Esophagus muscularis mucosa (tissue), 4 donors: ENCODE data around the gene ATP5F1A. TPM values are rescaled to one million over a fixed set of nuclear protein-coding genes. Genes with fewer than 3 reads are reported as not detected.

Source experiments
- DNase-seq: peaks from one replicate; pipeline ENCODE4 v3.0.0-alpha.2; 2017; ENCODE audit errors: extremely low spot score
- H3K27ac ChIP-seq, 4 donors: fragments of 200-600 bp; sonication (generic); replicated peaks in 1 of 4; 1 replicate in 3 of 4; 2 replicates in 1 of 4; pipeline ENCODE4 v1.5.1; 2016 to 2019; ENCODE audit warnings: mild to moderate bottlenecking in 1 of 4
- H3K27me3 ChIP-seq, 4 donors: fragments of 200-600 bp; sonication (generic); one replicate each; pipeline versions ENCODE4 v1.5.1 to v1.6.0; 2016 to 2019
- H3K36me3 ChIP-seq, 4 donors: fragments of 200-600 bp; sonication (generic); one replicate each; pipeline ENCODE4 v1.5.1; 2016 to 2019
- H3K4me1 ChIP-seq, 4 donors: fragments of 200-600 bp; sonication (generic); one replicate each; pipeline ENCODE4 v1.5.1; 2016 to 2019
- H3K4me3 ChIP-seq, 4 donors: fragments of 200-600 bp; sonication (generic); 1 replicate in 2 of 4; 2 replicates in 2 of 4; pipeline ENCODE4 v1.5.1; 2016 to 2019; ENCODE audit warnings: mild to moderate bottlenecking in 4 of 4, moderate library complexity in 1 of 4
- H3K9me3 ChIP-seq, 4 donors: fragments of 200-600 bp; sonication (generic); 1 replicate in 3 of 4; 2 replicates in 1 of 4; pipeline ENCODE4 v1.5.1; 2016 to 2019
- CTCF ChIP-seq, 3 experiments: fragments of 200-600 bp in 2 of 3; fragments of 450-650 bp in 1 of 3; sonication (generic) in 2 of 3; IDR thresholded peaks; one replicate each; pipeline ENCODE4 v1.5.1; 2017 to 2019; ENCODE audit warnings: antibody characterized with exemption in 3 of 3, mild to moderate bottlenecking in 2 of 3, moderate library complexity in 1 of 3
- EP300 ChIP-seq: sonication (generic); formaldehyde crosslinking; IDR thresholded peaks from one replicate; pipeline ENCODE4 v1.6.1; 2017; ENCODE audit warnings: antibody characterized with exemption
- POLR2A ChIP-seq: fragments of 450-650 bp; IDR thresholded peaks from one replicate; pipeline ENCODE4 v1.6.1; 2017; ENCODE audit warnings: antibody characterized with exemption, moderate library complexity, mild to moderate bottlenecking, low read depth
- POLR2AphosphoS5 ChIP-seq, 2 donors: sonication (generic); formaldehyde crosslinking; IDR thresholded peaks; one replicate each; pipeline ENCODE4 v1.6.1; 2017; ENCODE audit warnings: antibody characterized with exemption in 2 of 2
- WGBS: methylation state at CpG from one replicate; pipeline ENCODE4 v1.1.5; 2018; 5-methylcytosine and 5-hydroxymethylcytosine counted together
- intact Hi-C: fragments of 100-400 bp; cut with DNase I; formaldehyde crosslinking; loops from one replicate; pipeline ENCODE4 v1.15.1; 2023
- total RNA-seq, 4 donors: library from RNA; depleted of rRNA; stranded (reverse); fragments of >200 nt; gene quantifications; one replicate each; pipeline versions ENCODE4 v1.1.0 to v1.2.1, GENCODE V29; 2016

Gene ATP5F1A
- total RNA-seq, 4 donors from 2014 or later, result 417 to 545 (median 470) TPM

GRCh38 chr18:46061796-46062195 is 36.3 kb downstream of the ATP5F1A start:
- no peaks in the 10 kb centered on the region for H3K9me3 ChIP-seq
- H3K27ac ChIP-seq, result no peak overlapping the region
- WGBS, result 87% methylated on average over 1 of the region's 1 CpG
- DNase-seq, result no peak
- no peaks in the 10 kb centered on the region for H3K4me1 ChIP-seq
- no peaks in the 10 kb centered on the region for H3K27me3 ChIP-seq
- intact Hi-C loops, result no loop called here
- no peak for TF ChIP-seq POLR2AphosphoS5 (IDR thresholded peaks at IDR 0.05)
- no peak for TF ChIP-seq EP300
- no peak for TF ChIP-seq CTCF (IDR thresholded peaks at IDR 0.05)
- no peak for TF ChIP-seq POLR2A
- no peaks in the 10 kb centered on the region for H3K36me3 ChIP-seq
- H3K4me3 ChIP-seq, result no peak overlapping the region

- intact Hi-C loops, result no loop called here
- no peak for DNase-seq
- H3K27me3 ChIP-seq, result no peaks in the 10 kb centered on the region
- no peaks in the 10 kb centered on the region for H3K36me3 ChIP-seq
- TF ChIP-seq POLR2AphosphoS5 (IDR thresholded peaks at IDR 0.05), result no peak
- TF ChIP-seq EP300, result no peak
- TF ChIP-seq POLR2A, result no peak
- TF ChIP-seq CTCF (IDR thresholded peaks at IDR 0.05), result no peak
- WGBS, result 98% methylated on average over 3 of the region's 3 CpGs
- no peaks in the 10 kb centered on the region for H3K4me1 ChIP-seq
- H3K4me3 ChIP-seq, result no peak overlapping the region
- H3K27ac ChIP-seq, result no peak overlapping the region
- H3K9me3 ChIP-seq, result no peaks in the 10 kb centered on the region
These were observed 36.7 kb downstream of the ATP5F1A start for GRCh38 chr18:46061387-46061786.

GRCh38 chr18:46060359-46060841 is 37.7 kb downstream of the ATP5F1A start:
- intact Hi-C loops, result no loop called here
- Histone ChIP-seq H3K27me3 (no peaks in the 10 kb centered on the region), H3K36me3 (no peaks in the 10 kb centered on the region), H3K27ac (no peak overlapping the region), H3K4me3 (no peak overlapping the region), H3K4me1 (no peaks in the 10 kb centered on the region), H3K9me3 (no peaks in the 10 kb centered on the region)
- DNase-seq, result no peak
- WGBS, result 88% methylated on average over 3 of the region's 3 CpGs
- no peak for TF ChIP-seq EP300
- no peak for TF ChIP-seq CTCF (IDR thresholded peaks at IDR 0.05)
- no peak for TF ChIP-seq POLR2AphosphoS5 (IDR thresholded peaks at IDR 0.05)
- no peak for TF ChIP-seq POLR2A

- TF ChIP-seq EP300 (no peak), CTCF (IDR thresholded peaks at IDR 0.05) (no peak), POLR2AphosphoS5 (IDR thresholded peaks at IDR 0.05) (no peak), POLR2A (no peak)
- WGBS, result 57% methylated on average over 4 of the region's 4 CpGs
- Histone ChIP-seq H3K4me3 (no peak overlapping the region), H3K36me3 (no peaks in the 10 kb centered on the region), H3K9me3 (no peaks in the 10 kb centered on the region), H3K4me1 (peaks cover 0 to 7% (median 2%) of the 10 kb centered on the region in 4 donors), H3K27me3 (no peaks in the 10 kb centered on the region), H3K27ac (no peak overlapping the region)
- no peak for DNase-seq
- intact Hi-C loops, result no loop called here
These were observed 42.3 kb downstream of the ATP5F1A start for GRCh38 chr18:46055838-46056230.
